Measurements from ENCODE around the gene LRWD1.
"Not testable (repeated sequence)": the region's sequence is repeated elsewhere in the genome, so short reads cannot be mapped to it uniquely, and the experiment has no call there.

LRWD1 gene

GRCh38 chr7:102469351-102469971 is 4.7 kb downstream of the LRWD1 start:
- no peak for DNase-seq

- no peak for DNase-seq
These were observed 5.4 kb downstream of the LRWD1 start for GRCh38 chr7:102469972-102470825.

- DNase-seq: no peak
These were observed 7.0 kb downstream of the LRWD1 start for GRCh38 chr7:102471791-102472125.

- DNase-seq: no peak
These were observed 7.6 kb downstream of the LRWD1 start for GRCh38 chr7:102472126-102473041.

- no peak for DNase-seq
These were observed 8.6 kb downstream of the LRWD1 start for GRCh38 chr7:102473271-102473991.

GRCh38 chr7:102474116-102474515 is 9.3 kb downstream of the LRWD1 start:
- not testable (repeated sequence) for DNase-seq

GRCh38 chr7:102474736-102475435 is 10.1 kb downstream of the LRWD1 start:
- not testable (repeated sequence) for DNase-seq

GRCh38 chr7:102478314-102479208 is 13.8 kb downstream of the LRWD1 start, which contains the start of gene POLR2J:
Gene POLR2J (minus strand): TSS chr7:102478922. CDS start chr7:102478860, 62 bp downstream.
- DNase-seq: not testable (repeated sequence)

GRCh38 chr7:102479209-102479584 is 14.4 kb downstream of the LRWD1 start:
- DNase-seq: not testable (repeated sequence)

GRCh38 chr7:102479982-102480637 is 15.3 kb downstream of the LRWD1 start:
- not testable (repeated sequence) for DNase-seq

- not testable (repeated sequence) for DNase-seq
These were observed 17.2 kb downstream of the LRWD1 start for GRCh38 chr7:102481962-102482361.

GRCh38 chr7:102484317-102484716 is 19.5 kb downstream of the LRWD1 start:
- DNase-seq: not testable (repeated sequence)

- not testable (repeated sequence) for DNase-seq
These were observed 25.8 kb downstream of the LRWD1 start for GRCh38 chr7:102490529-102491075.

GRCh38 chr7:102493220-102493935 is 28.6 kb downstream of the LRWD1 start:
- not testable (repeated sequence) for DNase-seq

GRCh38 chr7:102494026-102494425 is 29.2 kb downstream of the LRWD1 start:
- DNase-seq: not testable (repeated sequence)

GRCh38 chr7:102494473-102495149 is 29.8 kb downstream of the LRWD1 start:
- DNase-seq: not testable (repeated sequence)

- DNase-seq: not testable (repeated sequence)
These were observed 32.1 kb downstream of the LRWD1 start for GRCh38 chr7:102496861-102497260.

- DNase-seq: not testable (repeated sequence)
These were observed 32.5 kb downstream of the LRWD1 start for GRCh38 chr7:102497308-102497707.

Data from NCI-H2081 treated with DMSO at 0.1 percent for 48 hours (cell line).